IMR-90 (cell line): ENCODE measurements around the gene NLRP3. TPM values are rescaled to one million over a fixed set of nuclear protein-coding genes. Genes with fewer than 3 reads are reported as not detected.

Experiments
- ATAC-seq: fragments of 200-7000 bp; cut with Tn5 transposase; 2 replicates; pipeline ENCODE4 v1.9.1; 2020; ENCODE audit warnings: low read depth, mild to moderate bottlenecking, moderate library complexity
- BruUV-seq: library from RNA; stranded (reverse); fragments of 400-500 nt; replicated peaks from 2 replicates; lab custom pipeline; 2021; lab: Mats Ljungman, UMichigan
- CTCF ChIA-PET: fragments of 300-600 bp; formaldehyde crosslinking; extraction: SDS; loops from one replicate; lab custom pipeline; 2021; ENCODE audit warnings: antibody characterized with exemption; lab: Yijun Ruan, JAX
- POLR2A ChIA-PET: fragments of 300-600 bp; sonication (Branson Sonifier 250); formaldehyde crosslinking; loops from one replicate; lab custom pipeline; 2022; ENCODE audit warnings: antibody characterized with exemption; ENCODE audit not compliant: unreplicated experiment; lab: Charles Lee
- DNase-seq: peaks from one replicate; pipeline ENCODE4 v3.0.0; 2013
- H2AFZ ChIP-seq: replicated peaks from 2 replicates; pipeline ENCODE3; 2013; ENCODE audit warnings: low read length, mild to moderate bottlenecking; ENCODE audit not compliant: poor library complexity
- H2AK5ac ChIP-seq: 2 replicates; pipeline ENCODE4 v1.6.1; 2013; ENCODE audit warnings: low read depth, low read length, inconsistent platforms
- H2AK9ac ChIP-seq: replicated peaks from 2 replicates; pipeline ENCODE3; 2013; ENCODE audit warnings: mild to moderate bottlenecking, low read depth, low read length, moderate library complexity; ENCODE audit not compliant: poor library complexity
- H2BK120ac ChIP-seq: 2 replicates; pipeline ENCODE4 v1.6.1; 2013; ENCODE audit warnings: low read depth, low read length, inconsistent platforms
- H2BK15ac ChIP-seq: 3 replicates; pipeline ENCODE4 v1.6.1; 2013; ENCODE audit warnings: low read depth, low read length, inconsistent platforms
- H2BK20ac ChIP-seq: 2 replicates; pipeline ENCODE4 v1.6.1; 2013; ENCODE audit warnings: low read depth, mild to moderate bottlenecking, inconsistent platforms, low read length, moderate library complexity
- H2BK5ac ChIP-seq: 2 replicates; pipeline ENCODE4 v1.6.1; 2013; ENCODE audit warnings: mild to moderate bottlenecking, low read depth, low read length, inconsistent platforms; ENCODE audit not compliant: poor library complexity, severe bottlenecking
- H3K14ac ChIP-seq: replicated peaks from 2 replicates; pipeline ENCODE4 v1.6.1; 2013; ENCODE audit warnings: low read depth, low read length, inconsistent platforms
- H3K18ac ChIP-seq: 2 replicates; pipeline ENCODE4 v1.6.1; 2013; ENCODE audit warnings: low read depth, low read length, control low read depth
- H3K23ac ChIP-seq: 2 replicates; pipeline ENCODE4 v1.6.1; 2013; ENCODE audit warnings: low read depth, low read length, inconsistent platforms
- H3K27ac ChIP-seq: 2 replicates; pipeline ENCODE4 v1.5.1; 2013; ENCODE audit warnings: mild to moderate bottlenecking, control low read depth, low read length; ENCODE audit not compliant: insufficient read depth
- H3K27me3 ChIP-seq: 2 replicates; pipeline ENCODE4 v1.6.1; 2013; ENCODE audit warnings: low read length; ENCODE audit not compliant: control insufficient read depth, insufficient read depth
- H3K36me3 ChIP-seq: 2 replicates; pipeline ENCODE4 v1.6.1; 2013; ENCODE audit warnings: low read length, mixed read lengths; ENCODE audit not compliant: control insufficient read depth, insufficient read depth
- H3K4ac ChIP-seq: 2 replicates; pipeline ENCODE4 v1.6.1; 2013; ENCODE audit warnings: low read depth, low read length, inconsistent platforms
- H3K4me1 ChIP-seq: 2 replicates; pipeline ENCODE4 v1.6.1; 2013; ENCODE audit warnings: low read length, mixed read lengths; ENCODE audit not compliant: control insufficient read depth, insufficient read depth
- H3K4me2 ChIP-seq: 2 replicates; pipeline ENCODE4 v1.6.1; 2013; ENCODE audit warnings: low read depth, mild to moderate bottlenecking, control low read depth, low read length, moderate library complexity
- H3K4me3 ChIP-seq: 2 replicates; pipeline ENCODE4 v1.5.1; 2013; ENCODE audit warnings: low read depth, mild to moderate bottlenecking, control low read depth, low read length, moderate library complexity; ENCODE audit not compliant: insufficient read depth
- H3K56ac ChIP-seq: 2 replicates; pipeline ENCODE4 v1.6.1; 2013; ENCODE audit warnings: low read length, inconsistent platforms; ENCODE audit not compliant: insufficient read depth; ENCODE audit errors: extremely low read depth
- H3K79me1 ChIP-seq, 2 experiments: 2 replicates each; pipeline ENCODE4 v1.6.1; 2013; ENCODE audit warnings: low read length in 2 of 2, inconsistent platforms in 1 of 2, low read depth in 1 of 2
- H3K9ac ChIP-seq: 2 replicates; pipeline ENCODE4 v1.6.1; 2013; ENCODE audit warnings: low read depth, low read length, control low read depth
- H3K9me1 ChIP-seq: 2 replicates; pipeline ENCODE4 v1.6.1; 2013; ENCODE audit warnings: low read length, inconsistent platforms; ENCODE audit not compliant: insufficient read depth
- H3K9me3 ChIP-seq: 2 replicates; pipeline ENCODE4 v1.6.1; 2013; ENCODE audit warnings: low read length; ENCODE audit not compliant: control insufficient read depth, insufficient read depth
- H4K20me1 ChIP-seq: 2 replicates; pipeline ENCODE4 v1.6.1; 2013; ENCODE audit warnings: low read length, inconsistent platforms; ENCODE audit not compliant: insufficient read depth
- H4K5ac ChIP-seq: 2 replicates; pipeline ENCODE4 v1.6.1; 2013; ENCODE audit warnings: mild to moderate bottlenecking, low read depth, low read length, control low read depth
- H4K8ac ChIP-seq, 2 experiments: 2 replicates each; pipeline ENCODE4 v1.6.1; 2013; ENCODE audit warnings: low read depth in 2 of 2, low read length in 2 of 2, control low read depth in 1 of 2, inconsistent platforms in 1 of 2
- H4K91ac ChIP-seq: 2 replicates; pipeline ENCODE4 v1.6.1; 2013; ENCODE audit warnings: low read depth, low read length, inconsistent platforms; ENCODE audit not compliant: insufficient read depth
- BHLHE40 ChIP-seq: fragments of 150-350 bp; IDR thresholded peaks from 2 replicates; pipeline ENCODE4 v1.6.1; 2016; ENCODE audit warnings: mild to moderate bottlenecking, low read depth, low read length
- CEBPB ChIP-seq: IDR thresholded peaks from 2 replicates; pipeline ENCODE4 v1.6.1; 2012; ENCODE audit warnings: low read depth, low read length, improper control_type of control experiment
- FOS ChIP-seq: fragments of 150-350 bp; IDR thresholded peaks from 2 replicates; pipeline ENCODE4 v1.6.1; 2016; ENCODE audit warnings: low read depth, low read length
- MAFK ChIP-seq: IDR thresholded peaks from 2 replicates; pipeline ENCODE4 v1.6.1; 2012; ENCODE audit warnings: low read depth, low read length, improper control_type of control experiment
- MAZ ChIP-seq: IDR thresholded peaks from 2 replicates; pipeline ENCODE4 v1.6.1; 2012; ENCODE audit warnings: low read depth, mild to moderate bottlenecking, low read length, improper control_type of control experiment, moderate library complexity, borderline replicate concordance
- MXI1 ChIP-seq: IDR thresholded peaks from 2 replicates; pipeline ENCODE4 v1.6.1; 2012; ENCODE audit warnings: low read depth, mild to moderate bottlenecking, low read length, moderate library complexity, borderline replicate concordance
- NFE2L2 ChIP-seq: fragments of 150-350 bp; IDR thresholded peaks from 2 replicates; pipeline ENCODE4 v1.6.1; 2016; ENCODE audit warnings: low read depth, mild to moderate bottlenecking, low read length
- POLR2A ChIP-seq: IDR thresholded peaks from 2 replicates; pipeline ENCODE4 v1.6.1; 2012; ENCODE audit warnings: mild to moderate bottlenecking, low read depth, low read length
- RAD21 ChIP-seq: IDR thresholded peaks from 2 replicates; pipeline ENCODE4 v1.6.1; 2012; ENCODE audit warnings: low read length, improper control_type of control experiment
- RCOR1 ChIP-seq: IDR thresholded peaks from 2 replicates; pipeline ENCODE4 v1.6.1; 2012; ENCODE audit warnings: mild to moderate bottlenecking, low read length, improper control_type of control experiment; ENCODE audit not compliant: insufficient replicate concordance
- RFX5 ChIP-seq: IDR thresholded peaks from 2 replicates; pipeline ENCODE4 v1.8.0; 2012; ENCODE audit warnings: low read depth, mild to moderate bottlenecking, low read length, moderate library complexity
- SMC3 ChIP-seq: fragments of 150-350 bp; IDR thresholded peaks from 2 replicates; pipeline ENCODE4 v1.6.1; 2016; ENCODE audit warnings: low read depth, mild to moderate bottlenecking, antibody characterized with exemption, low read length, moderate library complexity
- WGBS, 2 experiments: methylation state at CpG; one replicate each; pipeline versions ENCODE4 v1.1.5 to v1.1.7; 2013; ENCODE audit warnings: missing lambda C conversion rate in 2 of 2; ENCODE audit not compliant: insufficient read length in 1 of 2; ENCODE audit errors: extremely low coverage in 2 of 2; 5-methylcytosine and 5-hydroxymethylcytosine counted together
- dilution Hi-C: fragments of 300-500 bp; cut with HindIII; formaldehyde crosslinking; loops from one replicate; pipeline ENCODE4 v1.14.3; 2018; ENCODE audit warnings: low sequenced_read_pairs; ENCODE audit not compliant: unreplicated experiment
- in situ Hi-C: fragments of 300-500 bp; cut with MboI; formaldehyde crosslinking; loops from 3 replicates; pipeline ENCODE4 v1.14.3; 2019; ENCODE audit warnings: low sequenced_read_pairs, inconsistent platforms, mixed read lengths
- intact Hi-C: fragments of 100-400 bp; cut with micrococcal nuclease; formaldehyde crosslinking; loops from 2 replicates; pipeline ENCODE4 v1.10.0; 2022
- polyA plus RNA-seq, 3 experiments: library from polyadenylated mRNA; depleted of rRNA; stranded (reverse); fragments of >200 nt; gene quantifications; 2 replicates each; pipeline ENCODE4 v1.2.3, GENCODE V29; 2012; ENCODE audit warnings: low replicate concordance in 1 of 3
- total RNA-seq: library from RNA; depleted of rRNA; stranded (reverse); fragments of >200 nt; gene quantifications from 2 replicates; pipeline ENCODE4 v1.2.3, GENCODE V29; 2012
- TF ChIP-seq, protein P1 (sequence below): fragments of 150-350 bp; IDR thresholded peaks from 2 replicates; pipeline ENCODE4 v1.6.1; 2017; ENCODE audit warnings: mild to moderate bottlenecking, antibody characterized with exemption, low read length, low read depth
- TF ChIP-seq, protein P2 (sequence below): fragments of 150-350 bp; IDR thresholded peaks from 2 replicates; pipeline ENCODE4 v1.6.1; 2016; ENCODE audit warnings: low read depth, mild to moderate bottlenecking, low read length, moderate library complexity, borderline replicate concordance

NLRP3 gene
- total and polyA plus RNA-seq, 2 of the 4 experiments (the other 2 are of a cell fraction), result 0.18 TPM; not detected in 1

DNA sequence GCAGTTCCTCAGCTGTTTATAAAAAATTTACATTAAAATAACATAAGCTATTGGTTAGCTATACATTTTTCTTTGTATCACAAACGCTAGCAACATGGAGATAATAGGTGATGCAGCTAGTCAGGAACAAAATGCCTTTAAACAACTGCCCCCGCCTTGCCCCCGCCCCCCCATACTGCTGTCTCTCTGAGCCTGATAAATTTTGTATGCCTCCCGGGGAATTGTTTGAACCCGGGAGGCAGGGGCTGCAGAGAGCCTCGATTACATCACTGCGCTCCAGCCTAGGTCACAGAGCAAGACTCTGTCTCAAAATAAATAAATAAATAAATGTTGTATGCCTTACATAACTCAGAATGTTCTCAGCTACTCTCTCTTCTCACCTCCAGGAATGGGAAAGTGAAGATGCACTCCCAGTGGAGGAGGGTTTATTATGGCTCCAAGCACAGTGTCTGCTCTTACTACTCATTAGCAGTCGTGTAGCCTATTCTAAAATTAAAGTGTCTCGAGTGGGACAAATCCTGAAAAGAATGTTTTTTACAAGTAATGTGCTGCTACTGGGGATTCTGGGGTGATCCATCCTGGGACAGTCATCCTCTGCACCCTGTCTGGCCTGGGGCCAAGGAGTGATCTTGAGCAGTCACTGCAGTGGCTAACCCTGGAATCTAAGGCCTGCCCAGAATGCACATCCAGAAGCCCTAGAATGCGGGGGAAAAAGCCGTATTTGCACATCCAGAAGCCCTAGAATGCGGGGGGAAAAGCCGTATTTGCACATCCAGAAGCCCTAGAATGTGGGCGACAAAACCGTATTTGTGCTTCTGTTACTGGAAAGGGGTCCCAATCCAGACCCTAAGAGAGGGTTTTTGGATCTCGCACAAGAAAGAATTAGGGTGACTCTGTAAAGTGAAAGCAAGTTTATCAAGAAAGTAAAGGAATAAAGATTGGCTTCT is 44.9 kb upstream of the NLRP3 start:
- ATAC-seq (no peak; the same call in 1 of the 2 replicates), DNase-seq (peak; percentile 36)
- H3K27ac ChIP-seq, result no peak overlapping the region
- H4K8ac ChIP-seq, result no peak overlapping the region
- H3K18ac ChIP-seq, result no peak overlapping the region
- intact Hi-C loops, result loop anchor here (5.0 kb wide), 1 partner anchor 39 kb away; the partner anchor contains the start of gene ZNF496
- no peaks in the 10 kb centered on the region for H4K20me1 ChIP-seq
- ChIA-PET POLR2A (interaction anchor here (0.5 kb wide), 1 partner anchor 19 kb away, joined by 13 read pairs; no protein-coding TSS in a partner anchor), CTCF (no interaction called here)
- no peak overlapping the region for H2BK15ac ChIP-seq
- no peak overlapping the region for H3K4me2 ChIP-seq
- no peak overlapping the region for H2BK5ac ChIP-seq
- no peak overlapping the region for H3K4me3 ChIP-seq
- no peak overlapping the region for H2BK120ac ChIP-seq
- peak overlapping the region; percentile 3 for H2AFZ ChIP-seq
- H2AK5ac ChIP-seq, result no peak overlapping the region
- TF ChIP-seq, protein P1, sequence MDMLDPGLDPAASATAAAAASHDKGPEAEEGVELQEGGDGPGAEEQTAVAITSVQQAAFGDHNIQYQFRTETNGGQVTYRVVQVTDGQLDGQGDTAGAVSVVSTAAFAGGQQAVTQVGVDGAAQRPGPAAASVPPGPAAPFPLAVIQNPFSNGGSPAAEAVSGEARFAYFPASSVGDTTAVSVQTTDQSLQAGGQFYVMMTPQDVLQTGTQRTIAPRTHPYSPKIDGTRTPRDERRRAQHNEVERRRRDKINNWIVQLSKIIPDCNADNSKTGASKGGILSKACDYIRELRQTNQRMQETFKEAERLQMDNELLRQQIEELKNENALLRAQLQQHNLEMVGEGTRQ, result no peak
- TF ChIP-seq, protein P2, sequence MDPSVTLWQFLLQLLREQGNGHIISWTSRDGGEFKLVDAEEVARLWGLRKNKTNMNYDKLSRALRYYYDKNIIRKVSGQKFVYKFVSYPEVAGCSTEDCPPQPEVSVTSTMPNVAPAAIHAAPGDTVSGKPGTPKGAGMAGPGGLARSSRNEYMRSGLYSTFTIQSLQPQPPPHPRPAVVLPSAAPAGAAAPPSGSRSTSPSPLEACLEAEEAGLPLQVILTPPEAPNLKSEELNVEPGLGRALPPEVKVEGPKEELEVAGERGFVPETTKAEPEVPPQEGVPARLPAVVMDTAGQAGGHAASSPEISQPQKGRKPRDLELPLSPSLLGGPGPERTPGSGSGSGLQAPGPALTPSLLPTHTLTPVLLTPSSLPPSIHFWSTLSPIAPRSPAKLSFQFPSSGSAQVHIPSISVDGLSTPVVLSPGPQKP, result no peak
- TF ChIP-seq CEBPB (no peak), RAD21 (no peak), MXI1 (no peak), SMC3 (no peak), MAZ (no peak), POLR2A (no peak), NFE2L2 (no peak), RFX5 (no peak), BHLHE40 (no peak), FOS (no peak), MAFK (no peak), RCOR1 (no peak)
- H3K9me3 ChIP-seq, result no peaks in the 10 kb centered on the region
- H3K14ac ChIP-seq, result no peak overlapping the region
- H3K79me1 ChIP-seq, result no peaks in the 10 kb centered on the region
- H3K23ac ChIP-seq, result no peak overlapping the region
- H4K5ac ChIP-seq, result no peak overlapping the region
- no peak overlapping the region for H3K56ac ChIP-seq
- 76% methylated on average over 5 of the region's 16 CpGs; no CpG with 5 or more reads in 1 of the 2 experiments for WGBS, 2 experiments
- no peaks in the 10 kb centered on the region for H3K36me3 ChIP-seq
- no peak overlapping the region for H2BK20ac ChIP-seq
- no TSS peak for BruUV-seq
- H4K91ac ChIP-seq, result no peak overlapping the region
- no peaks in the 10 kb centered on the region for H3K9me1 ChIP-seq
- no peak overlapping the region for H2AK9ac ChIP-seq
- H3K4ac ChIP-seq, result no peak overlapping the region
- in situ Hi-C loops, result loop anchor here (5.0 kb wide), 1 partner anchor 49 kb away; no protein-coding TSS in a partner anchor
- dilution Hi-C loops, result no loop called here
- H3K9ac ChIP-seq, result no peak overlapping the region
- H3K4me1 ChIP-seq, result peaks cover 6% of the 10 kb centered on the region; the same call in 1 of the 2 replicates
- no peaks in the 10 kb centered on the region for H3K27me3 ChIP-seq
